HG03280 (cell line): ENCODE data around the gene AP3B1.

ENCODE experiments used
- ATAC-seq: cut with Tn5 transposase; IDR thresholded peaks from one replicate; pipeline ENCODE4 v1.9.1; 2021; ENCODE audit warnings: mild to moderate bottlenecking, moderate library complexity; ENCODE audit not compliant: unreplicated experiment

Gene AP3B1

GRCh38 chr5:78162253-78162862 is 132.1 kb downstream of the AP3B1 start:
- no peak for ATAC-seq

- no peak for ATAC-seq
Observed at GRCh38 chr5:78157001-78157400, 137.5 kb downstream of the AP3B1 start.

- ATAC-seq: no peak
Observed at GRCh38 chr5:78151594-78152271, 142.8 kb downstream of the AP3B1 start.

- no peak for ATAC-seq
Observed at GRCh38 chr5:78137290-78137689, 157.2 kb downstream of the AP3B1 start.

GRCh38 chr5:78133423-78133822 is 161.1 kb downstream of the AP3B1 start:
- no peak for ATAC-seq

GRCh38 chr5:78132507-78132906 is 162.0 kb downstream of the AP3B1 start:
- ATAC-seq: no peak

- ATAC-seq: no peak
Observed at GRCh38 chr5:78129597-78129996, 164.9 kb downstream of the AP3B1 start.

- ATAC-seq: no peak
Observed at GRCh38 chr5:78127875-78128274, 166.6 kb downstream of the AP3B1 start.

- ATAC-seq: no peak
Observed at GRCh38 chr5:78126536-78126935, 168.0 kb downstream of the AP3B1 start.

- no peak for ATAC-seq
Observed at GRCh38 chr5:78116167-78116566, 178.3 kb downstream of the AP3B1 start.

- ATAC-seq: no peak
Observed at GRCh38 chr5:78113689-78114264, 180.7 kb downstream of the AP3B1 start.

GRCh38 chr5:78112931-78113330 is 181.6 kb downstream of the AP3B1 start:
- no peak for ATAC-seq

GRCh38 chr5:78109891-78110324 is 184.6 kb downstream of the AP3B1 start:
- ATAC-seq: no peak

GRCh38 chr5:78108564-78108963 is 185.9 kb downstream of the AP3B1 start:
- no peak for ATAC-seq

- ATAC-seq: no peak
Observed at GRCh38 chr5:78103232-78103918, 191.1 kb downstream of the AP3B1 start.

GRCh38 chr5:78102500-78102899 is 192.0 kb downstream of the AP3B1 start:
- ATAC-seq: no peak

- no peak for ATAC-seq
Observed at GRCh38 chr5:78095125-78095524, 199.4 kb downstream of the AP3B1 start.

GRCh38 chr5:78090002-78090401 is 204.5 kb downstream of the AP3B1 start:
- no peak for ATAC-seq

GRCh38 chr5:78078858-78079257 is 215.6 kb downstream of the AP3B1 start:
- no peak for ATAC-seq

- ATAC-seq: no peak
Observed at GRCh38 chr5:78077369-78078068, 217.0 kb downstream of the AP3B1 start.

GRCh38 chr5:78076351-78076750 is 218.1 kb downstream of the AP3B1 start:
- no peak for ATAC-seq
